Stimulated activated CD8-positive, alpha-beta memory T cell treated with anti-CD3 and anti-CD28 coated beads, Interleukin-2, amount 100 ng/mL, for 1 hour (primary cell): ENCODE measurements around the gene IMPA2.
"Not testable (repeated sequence)": the region's sequence is repeated elsewhere in the genome, so short reads cannot be mapped to it uniquely, and the experiment has no call there.

Experiments
- DNase-seq, 2 donors: peaks; one replicate each; pipeline ENCODE4 v3.0.0-alpha.2; 2020; ENCODE audit warnings: low read depth in 2 of 2

The IMPA2 gene

GRCh38 chr18:12071066-12071465 lies 89.8 kb downstream of the IMPA2 start:
- DNase-seq = not testable (repeated sequence)

GRCh38 chr18:12072996-12073395 lies 91.7 kb downstream of the IMPA2 start:
- no peak for DNase-seq

GRCh38 chr18:12074736-12075135 lies 93.4 kb downstream of the IMPA2 start:
- no peak for DNase-seq

GRCh38 chr18:12076424-12077140 lies 95.3 kb downstream of the IMPA2 start:
- no peak for DNase-seq

GRCh38 chr18:12077994-12078393 lies 96.7 kb downstream of the IMPA2 start:
- DNase-seq = not testable (repeated sequence)

GRCh38 chr18:12079491-12080237 lies 98.4 kb downstream of the IMPA2 start:
- no peak for DNase-seq
